COLO668 (cell line): Measurements from ENCODE around the gene PCGF1.

Experiments
- DNase-seq: peaks from one replicate; lab custom pipeline; 2025; ENCODE audit not compliant: unreplicated experiment; lab: John Stamatoyannopoulos, UW

The PCGF1 gene

GRCh38 chr2:74515981-74516633 is 8.6 kb upstream of the PCGF1 start:
- DNase-seq = peak; percentile 39

DNA sequence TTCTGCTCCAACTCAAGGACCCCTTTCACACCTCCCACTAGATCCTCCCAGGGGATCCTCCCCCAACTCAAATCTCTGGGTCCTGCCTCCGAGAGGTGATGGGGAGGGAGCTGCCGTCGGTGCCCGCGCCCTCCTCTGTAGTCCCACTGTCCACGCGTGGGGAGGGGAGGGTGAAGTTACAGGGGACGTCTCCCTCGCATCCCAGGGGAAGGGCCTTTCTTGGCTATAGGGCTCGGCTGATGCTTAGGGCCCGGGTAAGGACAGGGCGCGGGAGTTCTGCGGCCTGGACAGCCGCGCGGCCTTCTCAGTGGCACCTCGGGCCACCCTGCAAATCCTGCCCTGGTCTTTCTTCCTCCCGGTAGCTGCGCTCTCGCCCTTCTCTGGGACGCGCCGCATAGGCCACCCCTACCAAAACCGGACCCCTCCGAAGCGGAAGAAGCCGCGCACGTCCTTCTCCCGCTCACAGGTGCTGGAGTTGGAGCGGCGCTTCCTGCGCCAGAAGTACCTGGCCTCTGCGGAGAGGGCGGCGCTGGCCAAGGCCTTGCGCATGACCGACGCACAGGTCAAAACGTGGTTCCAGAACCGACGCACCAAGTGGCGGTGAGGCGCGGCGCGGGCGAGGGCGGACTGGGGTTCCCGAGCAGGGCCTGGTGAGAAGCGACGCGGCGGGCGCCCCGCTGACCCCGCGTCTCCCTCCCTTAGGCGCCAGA is 7.9 kb upstream of the PCGF1 start:
- peak; percentile 47 for DNase-seq

DNA sequence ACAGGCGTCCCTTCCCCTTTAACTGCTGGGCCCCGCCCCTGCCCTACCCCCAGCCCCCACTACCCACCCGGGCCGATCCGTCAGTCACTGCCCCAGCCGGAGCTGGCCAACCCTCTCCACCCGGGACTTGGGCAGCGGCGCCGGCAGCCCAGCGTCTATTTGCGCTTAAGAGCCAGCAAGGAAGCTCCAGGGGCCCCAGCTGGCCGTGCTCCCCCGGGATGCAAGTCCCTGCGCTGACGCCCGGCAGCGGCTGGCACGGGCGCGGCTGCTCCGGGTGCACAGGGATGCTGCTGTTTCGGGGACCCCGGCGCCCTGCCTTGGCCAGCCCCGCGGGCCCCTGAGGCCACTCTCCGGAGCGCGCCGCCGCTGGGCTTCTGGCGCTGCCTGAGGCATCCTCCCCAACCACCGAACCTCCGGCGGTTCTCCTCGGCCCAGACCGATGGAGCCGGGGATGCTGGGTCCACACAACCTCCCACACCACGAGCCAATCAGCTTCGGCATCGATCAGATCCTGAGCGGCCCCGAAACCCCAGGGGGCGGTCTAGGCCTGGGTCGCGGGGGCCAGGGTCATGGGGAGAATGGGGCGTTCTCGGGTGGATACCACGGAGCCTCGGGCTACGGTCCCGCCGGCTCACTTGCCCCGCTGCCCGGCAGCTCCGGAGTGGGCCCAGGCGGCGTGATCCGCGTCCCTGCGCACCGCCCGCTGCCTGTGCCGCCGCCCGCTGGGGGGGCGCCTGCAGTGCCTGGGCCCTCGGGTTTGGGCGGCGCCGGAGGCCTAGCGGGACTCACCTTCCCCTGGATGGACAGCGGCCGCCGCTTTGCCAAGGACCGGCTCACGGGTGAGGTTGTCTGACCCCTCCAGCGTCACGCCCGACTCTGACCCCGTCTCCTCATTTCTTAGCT is 7.1 kb upstream of the PCGF1 start, which contains the start of gene TLX2:
TLX2 (plus strand) TSS at position 83 of the 903 bp plus-strand sequence; CDS start at position 440, 357 bp downstream.
- peak; percentile 21 for DNase-seq

GRCh38 chr2:74513605-74514367 is 6.3 kb upstream of the PCGF1 start:
- DNase-seq = no peak

GRCh38 chr2:74512744-74513604 is 5.5 kb upstream of the PCGF1 start:
- DNase-seq = no peak

GRCh38 chr2:74511104-74511989 is 3.9 kb upstream of the PCGF1 start:
- DNase-seq = no peak

DNA sequence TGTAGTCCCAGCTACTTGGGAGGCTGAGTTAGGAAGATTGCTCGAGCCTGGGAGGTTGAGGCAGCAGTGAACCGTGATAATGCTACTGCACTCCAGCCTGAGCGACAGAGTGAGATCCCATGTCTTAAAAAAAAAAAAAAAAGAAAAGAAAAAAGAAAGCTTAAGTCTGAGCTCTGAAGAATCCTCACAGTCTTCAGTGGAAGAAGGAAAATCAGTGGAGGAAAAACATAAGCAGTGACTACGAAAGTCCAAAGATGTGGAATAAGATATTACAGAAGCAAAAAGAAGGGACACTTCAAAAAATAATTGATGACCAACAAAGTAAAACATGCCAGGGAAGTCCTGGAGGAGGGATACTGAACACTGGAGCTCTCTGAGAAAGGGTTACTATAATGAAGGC is 2.8 kb upstream of the PCGF1 start:
- no peak for DNase-seq

DNA sequence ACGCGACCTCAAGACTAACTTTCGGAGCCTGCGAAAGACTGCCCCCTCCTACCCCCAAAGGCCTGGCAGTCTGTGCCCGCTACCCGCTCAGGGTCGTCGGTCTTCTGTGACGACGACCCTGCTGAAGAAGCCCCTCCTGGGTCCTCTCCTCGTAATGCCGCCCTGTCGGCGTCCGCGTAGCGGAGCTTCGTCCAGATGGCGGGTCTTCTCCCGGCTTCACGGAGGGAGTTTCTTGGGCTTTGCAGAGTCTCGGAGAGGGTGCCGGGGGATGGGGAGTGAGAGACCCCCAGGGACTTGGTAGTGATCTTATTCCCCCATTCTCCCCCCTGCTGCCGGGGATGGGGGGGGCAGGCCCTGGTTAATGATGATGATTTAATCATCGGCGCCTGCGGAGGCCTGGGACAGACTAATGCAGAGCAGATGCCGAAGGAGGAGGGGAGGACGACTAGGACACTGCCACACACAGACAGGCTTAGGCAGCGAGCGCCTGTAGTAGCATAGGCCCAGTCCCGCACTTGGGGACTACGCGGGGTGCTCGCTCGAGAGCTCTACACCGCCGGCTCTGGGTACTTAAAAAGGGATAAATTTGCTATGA is 528 bp upstream of the PCGF1 start:
- peak; percentile 36 for DNase-seq

- DNase-seq = no peak
Measured at GRCh38 chr2:74505448-74506246, 1.8 kb downstream of the PCGF1 start.

DNA sequence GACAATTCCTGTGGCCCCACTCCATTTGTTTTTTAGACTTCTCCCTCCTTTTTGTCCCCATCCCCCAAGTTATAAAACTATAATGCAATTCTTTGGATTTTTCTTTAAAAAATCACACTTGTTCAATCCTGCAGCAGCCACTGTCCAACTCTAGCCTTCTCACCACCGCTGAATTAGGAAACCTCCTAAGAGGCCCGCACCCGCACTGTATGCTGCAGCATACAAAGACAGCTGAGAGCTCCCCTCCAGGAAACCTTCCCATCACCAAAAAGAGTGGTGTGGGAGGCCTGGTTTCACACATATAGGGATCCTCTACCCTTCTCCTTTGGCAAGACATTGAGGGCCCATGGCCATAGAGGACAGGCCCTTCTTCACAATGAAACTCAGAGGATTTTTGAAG is 2.9 kb downstream of the PCGF1 start:
- no peak for DNase-seq

DNA sequence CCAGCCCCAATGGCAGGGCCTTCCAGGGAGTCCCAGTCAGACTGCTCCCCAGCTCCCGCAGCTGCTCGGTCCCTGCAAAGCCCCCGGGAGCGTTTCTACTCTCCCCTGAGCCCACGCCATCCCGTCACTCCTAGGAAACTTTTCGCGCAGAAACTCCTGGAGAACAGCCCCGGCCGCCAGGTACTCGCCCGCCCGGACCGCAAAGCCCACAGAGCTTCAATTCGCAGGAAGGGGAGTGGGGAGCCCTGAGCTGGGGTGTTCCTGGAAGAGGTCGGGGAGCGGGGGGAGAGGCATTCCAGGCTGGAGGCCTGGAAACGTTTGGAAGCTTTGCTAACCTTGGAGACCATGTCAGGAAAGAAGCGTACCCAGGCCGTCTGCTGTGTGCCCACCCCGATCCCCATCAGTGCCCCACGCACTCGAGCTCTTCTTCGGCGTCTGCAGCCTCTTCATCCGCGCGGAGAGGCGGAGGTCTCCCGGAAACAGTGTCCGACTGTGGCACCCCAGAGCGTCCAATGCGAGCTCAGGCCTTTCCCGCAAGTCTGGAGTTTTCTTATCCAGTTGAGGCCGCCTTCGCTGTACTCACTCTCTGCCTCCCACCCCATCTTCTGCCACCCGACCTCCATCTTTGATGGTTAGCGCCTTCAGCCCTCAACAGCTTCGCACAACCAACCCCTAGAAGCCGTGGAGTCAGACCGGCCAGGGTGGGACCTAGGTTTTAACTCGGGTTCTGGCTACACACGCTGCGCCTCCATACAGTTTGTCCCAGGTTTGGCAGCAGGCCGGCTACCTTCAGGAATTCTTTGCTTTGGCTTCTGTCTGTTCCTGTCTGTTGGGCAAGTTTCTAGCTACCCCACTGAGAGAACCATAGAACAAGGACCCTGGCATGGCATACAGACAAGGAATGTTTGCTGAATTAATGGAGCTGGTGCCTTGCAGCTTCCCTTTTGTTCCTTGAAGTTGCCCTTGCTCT is 3.7 kb downstream of the PCGF1 start:
- no peak for DNase-seq

DNA sequence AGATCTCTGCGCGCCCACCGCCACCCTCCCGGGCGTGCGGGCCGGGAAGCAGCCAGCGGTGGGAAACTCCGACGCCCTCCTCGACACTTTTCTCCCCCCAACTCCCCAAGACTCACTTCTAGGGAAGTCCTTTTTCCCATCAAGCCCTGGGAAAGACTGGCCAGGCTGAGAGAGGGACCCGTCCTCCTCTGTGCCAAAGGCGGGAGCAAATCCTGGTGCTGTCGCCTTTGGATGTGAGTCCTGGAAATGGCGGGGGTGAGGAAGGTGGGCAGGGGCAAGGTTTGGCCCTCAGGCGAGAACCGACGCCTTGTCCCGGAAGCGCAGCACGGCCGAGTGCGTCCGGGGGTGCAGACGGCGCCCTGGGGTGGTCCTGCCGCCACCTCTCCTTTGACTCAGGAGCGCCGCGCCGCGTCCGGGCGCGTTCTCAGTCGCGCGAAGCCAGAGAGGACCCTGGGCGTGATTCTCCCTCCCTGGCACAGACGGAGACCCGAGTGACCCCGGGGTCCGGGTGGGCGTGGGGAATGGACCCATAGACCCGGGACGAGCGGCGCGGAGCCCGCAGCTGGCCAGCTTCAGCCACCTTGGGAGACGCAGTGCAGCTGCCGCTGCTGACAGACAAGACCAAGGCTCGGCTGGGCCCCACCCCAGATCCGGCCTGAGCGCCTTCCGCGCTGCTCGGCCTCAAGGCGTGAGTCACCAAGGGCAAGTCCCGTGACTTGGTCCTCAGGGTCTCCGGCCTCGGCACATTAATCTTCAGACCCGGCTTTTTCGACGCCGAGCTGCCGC is 4.6 kb downstream of the PCGF1 start:
- DNase-seq = peak; percentile 64

DNA sequence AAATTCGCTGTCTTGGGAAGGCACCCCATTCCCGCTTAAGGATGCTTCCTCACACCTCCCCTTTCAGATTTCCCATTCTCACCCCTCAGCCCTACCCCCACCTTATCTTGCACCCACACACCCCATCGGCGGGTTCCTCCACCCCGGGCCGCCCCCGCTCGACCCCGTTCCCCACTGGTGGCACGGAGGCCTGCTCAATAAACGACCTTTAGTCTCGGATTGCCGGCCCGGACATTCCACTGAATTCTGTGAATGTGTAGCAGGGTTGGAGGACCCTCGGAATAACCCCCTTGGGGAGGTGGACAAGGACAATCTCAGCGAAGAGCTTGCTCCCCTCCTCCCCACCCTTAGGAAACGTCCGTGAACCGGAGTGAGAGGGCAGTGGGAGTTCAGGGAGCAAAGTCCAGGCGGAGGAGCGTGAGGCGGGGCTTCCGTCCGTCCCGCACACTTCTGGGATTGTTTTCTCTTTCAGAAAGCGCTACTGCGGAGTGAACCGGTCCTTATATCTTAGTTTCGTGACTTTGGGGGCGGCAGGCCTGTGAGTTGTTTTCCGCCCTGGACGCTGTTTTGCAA is 5.3 kb downstream of the PCGF1 start:
- peak; percentile 37 for DNase-seq

GRCh38 chr2:74501335-74502071 is 6.0 kb downstream of the PCGF1 start:
- DNase-seq = no peak

GRCh38 chr2:74500578-74500946 is 6.9 kb downstream of the PCGF1 start:
- DNase-seq = no peak
